22Rv1 (cell line): ENCODE data around the gene ASXL2.

Experiments
- ZFX ChIP-seq: fragments of 450-650 bp; IDR thresholded peaks from 2 replicates; pipeline ENCODE4 v1.6.1; 2017; ENCODE audit warnings: antibody characterized with exemption, borderline replicate concordance
- TF ChIP-seq, protein P1 (sequence below): fragments of 450-650 bp; IDR thresholded peaks from 2 replicates; pipeline ENCODE4 v1.5.1; 2017; ENCODE audit warnings: mild to moderate bottlenecking

DNA sequence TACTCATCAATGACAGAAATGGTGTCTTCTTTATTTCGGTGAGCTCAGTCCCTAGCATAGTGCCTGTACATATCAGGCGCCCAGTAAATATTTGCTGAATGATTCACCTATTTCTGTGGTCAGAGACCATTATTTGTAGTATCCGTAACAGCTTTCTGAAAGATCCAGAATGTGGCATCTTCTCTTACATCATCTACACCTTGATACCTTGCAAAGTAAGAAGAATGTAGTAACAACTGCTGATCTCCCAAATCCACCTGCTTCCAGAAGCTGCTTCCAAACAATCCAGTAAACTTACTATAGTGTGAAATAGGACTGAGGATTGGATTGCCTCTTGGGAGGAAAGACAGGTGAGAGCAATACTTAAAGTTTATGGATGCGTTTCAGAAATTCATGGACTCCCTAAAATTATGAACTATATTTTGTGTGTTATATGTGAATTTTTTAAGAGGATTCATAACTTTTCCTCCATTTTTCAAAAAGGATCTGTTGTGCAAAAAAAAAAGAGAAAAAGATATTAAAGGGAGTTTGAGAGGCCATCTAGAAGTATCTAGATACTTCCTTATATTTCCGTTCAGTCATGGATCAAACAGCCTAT lies 945 bp upstream of the ASXL2 start:
- TF ChIP-seq, protein P1, sequence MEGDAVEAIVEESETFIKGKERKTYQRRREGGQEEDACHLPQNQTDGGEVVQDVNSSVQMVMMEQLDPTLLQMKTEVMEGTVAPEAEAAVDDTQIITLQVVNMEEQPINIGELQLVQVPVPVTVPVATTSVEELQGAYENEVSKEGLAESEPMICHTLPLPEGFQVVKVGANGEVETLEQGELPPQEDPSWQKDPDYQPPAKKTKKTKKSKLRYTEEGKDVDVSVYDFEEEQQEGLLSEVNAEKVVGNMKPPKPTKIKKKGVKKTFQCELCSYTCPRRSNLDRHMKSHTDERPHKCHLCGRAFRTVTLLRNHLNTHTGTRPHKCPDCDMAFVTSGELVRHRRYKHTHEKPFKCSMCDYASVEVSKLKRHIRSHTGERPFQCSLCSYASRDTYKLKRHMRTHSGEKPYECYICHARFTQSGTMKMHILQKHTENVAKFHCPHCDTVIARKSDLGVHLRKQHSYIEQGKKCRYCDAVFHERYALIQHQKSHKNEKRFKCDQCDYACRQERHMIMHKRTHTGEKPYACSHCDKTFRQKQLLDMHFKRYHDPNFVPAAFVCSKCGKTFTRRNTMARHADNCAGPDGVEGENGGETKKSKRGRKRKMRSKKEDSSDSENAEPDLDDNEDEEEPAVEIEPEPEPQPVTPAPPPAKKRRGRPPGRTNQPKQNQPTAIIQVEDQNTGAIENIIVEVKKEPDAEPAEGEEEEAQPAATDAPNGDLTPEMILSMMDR: no peak
- no peak for TF ChIP-seq ZFX
